ENCODE results near the gene TRIM15. TPM values are rescaled to one million over a fixed set of nuclear protein-coding genes. Genes with fewer than 3 reads are reported as not detected.
"Not testable (repeated sequence)": the region's sequence is repeated elsewhere in the genome, so short reads cannot be mapped to it uniquely, and the experiment has no call there.

The TRIM15 gene
- total and polyA plus RNA-seq, 4 donors, result 0.01 to 0.06 TPM; not detected in 2

DNA sequence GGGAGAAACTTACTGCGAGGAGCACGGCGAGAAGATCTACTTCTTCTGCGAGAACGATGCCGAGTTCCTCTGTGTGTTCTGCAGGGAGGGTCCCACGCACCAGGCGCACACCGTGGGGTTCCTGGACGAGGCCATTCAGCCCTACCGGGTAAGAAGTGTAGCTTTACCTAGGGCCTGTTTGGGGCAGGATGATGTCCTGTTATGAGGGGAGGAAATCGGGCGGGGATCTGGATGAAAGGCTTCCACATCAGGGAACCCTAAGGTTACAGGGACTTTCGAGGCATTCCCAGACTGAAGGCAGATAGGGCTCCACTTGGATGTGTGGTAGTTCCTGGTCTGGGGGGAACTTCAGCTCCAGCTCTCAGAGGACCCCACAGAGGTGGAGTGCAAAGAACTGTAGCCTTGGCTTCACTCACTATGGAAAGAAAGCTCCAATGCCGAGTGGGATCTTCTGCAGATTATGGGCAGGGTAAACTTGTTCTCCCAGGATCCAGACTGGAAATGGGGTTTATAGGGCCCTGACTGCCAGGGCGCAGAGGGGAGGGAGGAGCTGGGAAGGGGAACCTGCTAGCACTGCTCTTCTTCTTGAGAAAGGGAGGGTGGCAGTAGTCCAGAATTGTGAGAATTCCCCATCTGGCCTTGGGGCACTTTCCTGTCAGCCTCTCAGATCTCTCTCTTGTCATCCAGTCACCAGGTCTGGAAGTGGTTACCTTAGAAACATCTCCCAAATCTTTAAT, 740 bp downstream of the TRIM15 start:
- Histone ChIP-seq H3K9ac (ENCODE audit: insufficient read depth in 1 of 2, low read length in 2 of 2) (no peak overlapping the region), H3K27ac (ENCODE audit: low read depth in 1 of 2, low read length in 1 of 2) (no peak overlapping the region), H3K27me3 (ENCODE audit: control insufficient read depth in 3 of 3, insufficient read depth in 3 of 3, low read length in 2 of 3) (peaks cover 0 to 29% (median 18%) of the 10 kb centered on the region in 3 donors), H3K4me1 (ENCODE audit: control insufficient read depth in 5 of 5, insufficient read depth in 5 of 5, low read length in 5 of 5) (no peaks in the 10 kb centered on the region), H3K4me3 (no peak overlapping the region), H3K9me3 (ENCODE audit: control insufficient read depth in 4 of 4, insufficient read depth in 3 of 4, low read length in 3 of 4) (no peaks in the 10 kb centered on the region), H3K36me3 (ENCODE audit: control insufficient read depth in 4 of 4, insufficient read depth in 4 of 4, low read length in 4 of 4) (no peaks in the 10 kb centered on the region)
- ATAC-seq (ENCODE audit: insufficient read depth, low FRiP score) (no peak), DNase-seq (no peak)
- TF ChIP-seq, protein P1, sequence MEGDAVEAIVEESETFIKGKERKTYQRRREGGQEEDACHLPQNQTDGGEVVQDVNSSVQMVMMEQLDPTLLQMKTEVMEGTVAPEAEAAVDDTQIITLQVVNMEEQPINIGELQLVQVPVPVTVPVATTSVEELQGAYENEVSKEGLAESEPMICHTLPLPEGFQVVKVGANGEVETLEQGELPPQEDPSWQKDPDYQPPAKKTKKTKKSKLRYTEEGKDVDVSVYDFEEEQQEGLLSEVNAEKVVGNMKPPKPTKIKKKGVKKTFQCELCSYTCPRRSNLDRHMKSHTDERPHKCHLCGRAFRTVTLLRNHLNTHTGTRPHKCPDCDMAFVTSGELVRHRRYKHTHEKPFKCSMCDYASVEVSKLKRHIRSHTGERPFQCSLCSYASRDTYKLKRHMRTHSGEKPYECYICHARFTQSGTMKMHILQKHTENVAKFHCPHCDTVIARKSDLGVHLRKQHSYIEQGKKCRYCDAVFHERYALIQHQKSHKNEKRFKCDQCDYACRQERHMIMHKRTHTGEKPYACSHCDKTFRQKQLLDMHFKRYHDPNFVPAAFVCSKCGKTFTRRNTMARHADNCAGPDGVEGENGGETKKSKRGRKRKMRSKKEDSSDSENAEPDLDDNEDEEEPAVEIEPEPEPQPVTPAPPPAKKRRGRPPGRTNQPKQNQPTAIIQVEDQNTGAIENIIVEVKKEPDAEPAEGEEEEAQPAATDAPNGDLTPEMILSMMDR (IDR thresholded peaks at IDR 0.05; ENCODE audit: control extremely low read depth, extremely low read depth), result no peak
- WGBS, 2 donors, result 91 to 94% methylated on average over 16 of the region's 16 CpGs

DNA sequence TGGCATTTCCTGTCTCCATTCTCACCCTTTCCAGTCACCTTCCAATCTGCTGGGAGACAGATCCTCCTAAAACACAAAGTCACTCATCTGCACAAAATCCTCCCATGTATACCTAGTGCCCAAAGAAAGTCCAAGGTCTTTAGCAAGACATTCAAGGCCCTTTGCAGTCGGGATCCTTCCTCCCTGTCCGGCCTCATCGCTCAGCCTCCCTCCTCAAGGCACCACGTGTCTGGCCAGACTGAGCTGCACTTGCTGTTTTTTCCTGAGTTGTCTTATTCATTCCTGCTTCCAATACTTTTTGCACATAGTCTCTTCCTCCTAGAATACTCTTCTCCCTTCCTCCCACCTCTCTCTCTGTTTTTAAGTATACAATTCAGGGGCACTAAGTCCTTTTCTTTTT, 1.4 kb downstream of the TRIM15 start:
- Histone ChIP-seq H3K9me3 (ENCODE audit: control insufficient read depth in 4 of 4, insufficient read depth in 3 of 4, low read length in 3 of 4) (no peaks in the 10 kb centered on the region), H3K36me3 (ENCODE audit: control insufficient read depth in 4 of 4, insufficient read depth in 4 of 4, low read length in 4 of 4) (no peaks in the 10 kb centered on the region), H3K4me1 (ENCODE audit: control insufficient read depth in 5 of 5, insufficient read depth in 5 of 5, low read length in 5 of 5) (no peaks in the 10 kb centered on the region), H3K27ac (ENCODE audit: low read depth in 1 of 2, low read length in 1 of 2) (no peak overlapping the region), H3K4me3 (no peak overlapping the region), H3K9ac (ENCODE audit: insufficient read depth in 1 of 2, low read length in 2 of 2) (no peak overlapping the region), H3K27me3 (ENCODE audit: control insufficient read depth in 3 of 3, insufficient read depth in 3 of 3, low read length in 2 of 3) (peaks cover 0 to 31% (median 22%) of the 10 kb centered on the region in 3 donors)
- 83 to 91% methylated on average over 4 of the region's 4 CpGs for WGBS, 2 donors
- DNase-seq (no peak), ATAC-seq (ENCODE audit: insufficient read depth, low FRiP score) (no peak)
- TF ChIP-seq, protein P1 (IDR thresholded peaks at IDR 0.05; ENCODE audit: control extremely low read depth, extremely low read depth), result no peak

DNA sequence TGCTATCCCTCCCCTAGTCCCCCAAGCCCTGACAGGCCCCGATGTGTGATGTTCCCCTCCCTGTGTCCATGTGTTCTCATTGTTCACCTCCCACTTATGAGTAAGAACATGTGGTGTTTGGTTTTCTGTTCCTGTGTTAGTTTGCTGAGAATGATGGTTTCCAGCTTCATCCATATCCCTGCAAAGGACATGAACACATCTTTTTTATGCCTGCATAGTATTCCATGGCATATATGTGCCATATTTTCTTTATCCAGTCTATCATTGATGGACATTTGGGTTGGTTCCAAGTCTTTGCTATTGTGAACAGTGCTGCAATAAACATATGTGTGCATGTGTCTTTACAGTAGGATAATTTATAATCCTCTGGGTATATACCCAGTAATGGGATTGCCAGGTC, 1.9 kb downstream of the TRIM15 start:
- not testable (repeated sequence) for ATAC-seq (ENCODE audit: insufficient read depth, low FRiP score)
- WGBS, 2 donors, result 90 to 95% methylated on average over 1 of the region's 1 CpG

DNA sequence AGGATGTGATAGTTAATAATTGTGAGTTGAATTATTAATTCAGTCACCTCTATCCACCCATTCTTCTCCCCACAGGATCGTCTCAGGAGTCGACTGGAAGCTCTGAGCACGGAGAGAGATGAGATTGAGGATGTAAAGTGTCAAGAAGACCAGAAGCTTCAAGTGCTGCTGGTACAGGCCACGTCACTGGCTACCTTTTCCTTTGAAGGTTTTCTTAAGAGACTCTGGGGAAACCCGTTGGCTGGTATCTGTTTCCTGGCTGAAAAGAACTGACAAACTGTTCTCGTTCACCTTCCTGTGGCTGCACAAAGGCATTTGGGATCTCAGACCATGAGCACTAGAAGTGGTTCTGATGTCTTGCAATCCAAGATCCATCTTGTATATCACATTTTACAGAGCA, 3.8 kb downstream of the TRIM15 start:
- no peak overlapping the region for H3K9ac ChIP-seq (ENCODE audit: insufficient read depth in 1 of 2, low read length in 2 of 2)
- H3K27me3 ChIP-seq (ENCODE audit: control insufficient read depth in 3 of 3, insufficient read depth in 3 of 3, low read length in 2 of 3), result peaks cover 7 to 46% (median 42%) of the 10 kb centered on the region in 3 donors
- no peak overlapping the region for H3K27ac ChIP-seq (ENCODE audit: low read depth in 1 of 2, low read length in 1 of 2)
- no peak for ATAC-seq (ENCODE audit: insufficient read depth, low FRiP score)
- H3K36me3 ChIP-seq (ENCODE audit: control insufficient read depth in 4 of 4, insufficient read depth in 4 of 4, low read length in 4 of 4), result no peaks in the 10 kb centered on the region
- TF ChIP-seq, protein P1 (IDR thresholded peaks at IDR 0.05; ENCODE audit: control extremely low read depth, extremely low read depth), result no peak
- H3K9me3 ChIP-seq (ENCODE audit: control insufficient read depth in 4 of 4, insufficient read depth in 3 of 4, low read length in 3 of 4), result no peaks in the 10 kb centered on the region
- WGBS, 2 donors, result 47 to 49% methylated on average over 6 of the region's 6 CpGs
- no peak for DNase-seq
- peaks cover 0 to 5% (median 0%) of the 10 kb centered on the region in 5 donors for H3K4me1 ChIP-seq (ENCODE audit: control insufficient read depth in 5 of 5, insufficient read depth in 5 of 5, low read length in 5 of 5)
- H3K4me3 ChIP-seq, result no peak overlapping the region

More for the DNA sequence above, 1.9 kb downstream of the TRIM15 start:
- DNase-seq; H3K9ac ChIP-seq (ENCODE audit: insufficient read depth in 1 of 2, low read length in 2 of 2); H3K4me3 ChIP-seq; H3K36me3 ChIP-seq (ENCODE audit: control insufficient read depth in 4 of 4, insufficient read depth in 4 of 4, low read length in 4 of 4); H3K4me1 ChIP-seq (ENCODE audit: control insufficient read depth in 5 of 5, insufficient read depth in 5 of 5, low read length in 5 of 5); H3K9me3 ChIP-seq (ENCODE audit: control insufficient read depth in 4 of 4, insufficient read depth in 3 of 4, low read length in 3 of 4); H3K27ac ChIP-seq (ENCODE audit: low read depth in 1 of 2, low read length in 1 of 2): not testable (repeated sequence)
- peaks cover 0 to 29% (median 27%) of the 10 kb centered on the region in 3 donors for H3K27me3 ChIP-seq (ENCODE audit: control insufficient read depth in 3 of 3, insufficient read depth in 3 of 3, low read length in 2 of 3)

Data from lung (tissue), 12 donors.